HepG2 (cell line): ENCODE results near the gene SS18L1. TPM values are rescaled to one million over a fixed set of nuclear protein-coding genes. Genes with fewer than 3 reads are reported as not detected.
A peak's percentile ranks its signal among the peaks of the same experiment; 100 is the strongest.

Experiments
- ATAC-seq: fragments of 200-7000 bp; cut with Tn5 transposase; 3 replicates; pipeline ENCODE4 v1.9.1; 2020; ENCODE audit warnings: mild to moderate bottlenecking, moderate library complexity
- BruUV-seq: library from RNA; stranded (reverse); fragments of 400-500 nt; replicated peaks from 2 replicates; lab custom pipeline; 2021; lab: Mats Ljungman, UMichigan
- CTCF ChIA-PET: fragments of 300-600 bp; formaldehyde crosslinking; extraction: SDS; loops from one replicate; lab custom pipeline; 2021; ENCODE audit warnings: low total read pairs, inconsistent platforms, low intra/inter-chr PET ratio; lab: Yijun Ruan, JAX
- POLR2A ChIA-PET: fragments of 350-600 bp; sonication (Branson Sonifier 250); formaldehyde crosslinking; loops from one replicate; lab custom pipeline; 2020; ENCODE audit warnings: antibody characterized with exemption, inconsistent platforms; lab: Yijun Ruan, JAX
- DNase-seq: peaks from one replicate; pipeline ENCODE4 v3.0.0-alpha.2; 2015; ENCODE audit warnings: low spot score
- FAIRE-seq: peaks from 3 replicates; lab custom pipeline; 2011; peaks lifted over from hg19 to GRCh38; lab: Jason Lieb, UNC
- H2AFZ ChIP-seq: one replicate; pipeline ENCODE4 v1.6.1; 2011; ENCODE audit warnings: low read length, inconsistent platforms
- H3K27ac ChIP-seq: fragments of 300-600 bp; 3 replicates; pipeline ENCODE4 v1.8.0; 2011; ENCODE audit warnings: mixed run types, mild to moderate bottlenecking, mixed read lengths, low read length, inconsistent platforms; ENCODE audit not compliant: insufficient read depth; ENCODE audit errors: extremely low read length
- H3K27me3 ChIP-seq, 2 experiments: fragments of 200-600 bp in 1 of 2; 2 replicates in 1 of 2; 3 replicates in 1 of 2; pipeline versions ENCODE4 v1.6.0 to v1.8.0; 2011; ENCODE audit warnings: low read length in 2 of 2, mild to moderate bottlenecking in 2 of 2, moderate library complexity in 2 of 2, inconsistent platforms in 1 of 2; ENCODE audit not compliant: insufficient read depth in 2 of 2, control insufficient read depth in 1 of 2
- H3K36me3 ChIP-seq, 2 experiments: fragments of 200-600 bp in 1 of 2; replicated peaks in 1 of 2; 2 replicates in 1 of 2; 3 replicates in 1 of 2; pipeline versions ENCODE4 v1.5.1 to v1.8.0; 2011; ENCODE audit warnings: low read length in 2 of 2, inconsistent platforms in 1 of 2; ENCODE audit not compliant: insufficient read depth in 2 of 2, control insufficient read depth in 1 of 2
- H3K4me1 ChIP-seq: 2 replicates; pipeline ENCODE4 v1.5.1; 2012; ENCODE audit warnings: low read length, inconsistent platforms; ENCODE audit not compliant: insufficient read depth
- H3K4me2 ChIP-seq: 2 replicates; pipeline ENCODE4 v1.6.0; 2011; ENCODE audit warnings: low read depth, low read length, inconsistent platforms
- H3K4me3 ChIP-seq, 3 experiments: fragments of 200-600 bp in 1 of 3; sonication (generic), shearing (Covaris generic) in 1 of 3; replicated peaks in 1 of 3; 2 replicates each; pipeline ENCODE4 v1.5.1; 2011 to 2016; ENCODE audit warnings: low read length in 3 of 3, inconsistent platforms in 2 of 3, low read depth in 2 of 3, mild to moderate bottlenecking in 2 of 3, control low read depth in 1 of 3, mixed read lengths in 1 of 3; ENCODE audit not compliant: insufficient read depth in 1 of 3
- H3K79me2 ChIP-seq: one replicate; pipeline ENCODE4 v1.6.1; 2011; ENCODE audit warnings: low read length, inconsistent platforms; ENCODE audit not compliant: insufficient read depth
- H3K9ac ChIP-seq: 2 replicates; pipeline ENCODE4 v1.6.0; 2011; ENCODE audit warnings: mild to moderate bottlenecking, low read depth, low read length, inconsistent platforms; ENCODE audit not compliant: insufficient read depth
- H3K9me3 ChIP-seq: 2 replicates; pipeline ENCODE4 v1.5.1; 2012; ENCODE audit warnings: mild to moderate bottlenecking, low read length
- H4K20me1 ChIP-seq: 2 replicates; pipeline ENCODE4 v1.6.0; 2011; ENCODE audit warnings: inconsistent platforms, mild to moderate bottlenecking, low read length, moderate library complexity; ENCODE audit not compliant: insufficient read depth
- AGO1 ChIP-seq: fragments of 200-400 bp; formaldehyde crosslinking; IDR thresholded peaks from 2 replicates; pipeline ENCODE4 v1.6.1; 2017; ENCODE audit warnings: mild to moderate bottlenecking, low read depth, low read length, moderate library complexity; ENCODE audit not compliant: poor library complexity, severe bottlenecking
- HIVEP1 ChIP-seq: sonication (generic); formaldehyde crosslinking; IDR thresholded peaks from 2 replicates; pipeline ENCODE4 v1.4.0; 2020; ENCODE audit warnings: mild to moderate bottlenecking, missing genetic modification reagents
- HNRNPLL ChIP-seq: fragments of 200-400 bp; formaldehyde crosslinking; IDR thresholded peaks from 2 replicates; pipeline ENCODE4 v1.6.1; 2017; ENCODE audit warnings: mild to moderate bottlenecking, low read depth, low read length; ENCODE audit not compliant: poor library complexity, severe bottlenecking
- NPAS2 ChIP-seq: sonication (generic); formaldehyde crosslinking; IDR thresholded peaks from 2 replicates; pipeline ENCODE4 v1.8.0; 2022; ENCODE audit warnings: mild to moderate bottlenecking, missing genetic modification reagents, borderline replicate concordance
- NR0B2 ChIP-seq: sonication (generic); formaldehyde crosslinking; IDR thresholded peaks from 2 replicates; pipeline ENCODE4 v1.4.0; 2020; ENCODE audit warnings: mild to moderate bottlenecking, missing genetic modification reagents
- PITX1 ChIP-seq: sonication (generic); formaldehyde crosslinking; IDR thresholded peaks from 2 replicates; pipeline ENCODE4 v1.5.1; 2020; ENCODE audit warnings: mild to moderate bottlenecking, missing genetic modification reagents
- SRSF4 ChIP-seq: fragments of 200-400 bp; formaldehyde crosslinking; IDR thresholded peaks from one replicate; pipeline ENCODE4 v1.6.1; 2018; ENCODE audit warnings: mild to moderate bottlenecking, low read depth, low read length, moderate library complexity; ENCODE audit not compliant: poor library complexity, severe bottlenecking
- ZNF678 ChIP-seq: sonication (generic); formaldehyde crosslinking; IDR thresholded peaks from 2 replicates; pipeline ENCODE4 v1.4.0; 2020; ENCODE audit warnings: mild to moderate bottlenecking, missing genetic modification reagents
- ZNF710 ChIP-seq: sonication (generic); formaldehyde crosslinking; IDR thresholded peaks from 2 replicates; pipeline ENCODE4 v1.5.0; 2020; ENCODE audit warnings: mild to moderate bottlenecking, missing genetic modification reagents, borderline replicate concordance
- ZNF746 ChIP-seq: sonication (generic); formaldehyde crosslinking; IDR thresholded peaks from 2 replicates; pipeline ENCODE4 v1.8.0; 2022; ENCODE audit warnings: mild to moderate bottlenecking, missing genetic modification reagents
- ZNF776 ChIP-seq: sonication (generic); formaldehyde crosslinking; IDR thresholded peaks from 2 replicates; pipeline ENCODE4 v1.4.0; 2020; ENCODE audit warnings: mild to moderate bottlenecking, missing genetic modification reagents
- ZNF850 ChIP-seq: sonication (generic); formaldehyde crosslinking; conservative IDR thresholded peaks from 2 replicates; pipeline ENCODE4 v1.9.0; 2021; ENCODE audit warnings: mild to moderate bottlenecking, missing genetic modification reagents
- WGBS: methylation state at CpG from one replicate; pipeline ENCODE4 v1.1.6; 2017; ENCODE audit warnings: low lambda C conversion rate; 5-methylcytosine and 5-hydroxymethylcytosine counted together
- in situ Hi-C: cut with HindIII; loops from 2 replicates; pipeline ENCODE4 v1.10.0; 2017; ENCODE audit warnings: low pct_unique_long_range_greater_than_20kb; ENCODE audit not compliant: extremely low pct_ligation_motif_present
- intact Hi-C: fragments of 100-400 bp; cut with micrococcal nuclease; formaldehyde crosslinking; loops from one replicate; pipeline ENCODE4 v1.10.0; 2022; ENCODE audit not compliant: unreplicated experiment
- polyA plus RNA-seq, 8 experiments: library from polyadenylated mRNA; depleted of rRNA in 3 of 8; stranded (reverse) in 7 of 8; unstranded in 1 of 8; fragments of >200 nt; fragmentation: Illumina TruSeq in 4 of 8; extraction: Trizol in 4 of 8; gene quantifications; 2 replicates each; pipeline versions ENCODE4 v1.2.1 to v1.2.3, GENCODE V29; 2011 to 2016; ENCODE audit warnings: low read depth in 4 of 8, missing spikeins in 1 of 8, mixed read lengths in 1 of 8; ENCODE audit not compliant: insufficient read depth in 1 of 8
- total RNA-seq, 5 experiments: library from RNA; depleted of rRNA; stranded (reverse); fragments of >200 nt; fragmentation: Illumina TruSeq; extraction: Trizol; gene quantifications; 2 replicates each; pipeline ENCODE4 v1.2.3, GENCODE V29; 2016; ENCODE audit warnings: low read depth in 1 of 5

SS18L1 gene
- total and polyA plus RNA-seq, 2 of the 13 experiments (the other 11 are each of a cell fraction or from before 2014, with no cell fraction given), result 17.8 to 27.6 TPM

- 0 out of 2 replicates have a peak, but pooled peaks have one; percentile 7 for TF ChIP-seq PITX1 (CRISPR knock-in tag)
- TF ChIP-seq NPAS2 (CRISPR knock-in tag), result no peak
- TF ChIP-seq ZNF710 (CRISPR knock-in tag), result 0 out of 2 replicates have a peak, but pooled peaks have one; percentile 17
- peak; percentile 48; the same call in 1 of the 2 replicates for TF ChIP-seq NR0B2 (CRISPR knock-in tag)
- TF ChIP-seq ZNF678 (CRISPR knock-in tag), result peak; percentile 20; the same call in 1 of the 2 replicates
- no peak for TF ChIP-seq ZNF746 (CRISPR knock-in tag)
- peak; percentile 19 for TF ChIP-seq AGO1
- no peak for TF ChIP-seq SRSF4
- TF ChIP-seq HIVEP1 (CRISPR knock-in tag), result 0 out of 2 replicates have a peak, but pooled peaks have one; percentile 11
- 0 out of 2 replicates have a peak, but pooled peaks have one; percentile 51 for TF ChIP-seq ZNF776 (CRISPR knock-in tag)
- no peak for TF ChIP-seq ZNF850 (CRISPR knock-in tag)
- peak; percentile 17 for TF ChIP-seq HNRNPLL
- POLR2A ChIA-PET, result no interaction called here
- Histone ChIP-seq H3K27ac (no peak overlapping the region), H3K4me2 (peak overlapping the region; percentile 51; the same call in 1 of the 2 replicates), H3K27me3 (peaks cover 44 to 79% of the 10 kb centered on the region in 2 experiments), H3K4me1 (peaks cover 21% of the 10 kb centered on the region), H3K79me2 (no peaks in the 10 kb centered on the region), H3K4me3 (peak overlapping the region in 1 of 3 experiments; percentile 39; a peak in 1 of 6 replicates), H4K20me1 (peaks cover 11% of the 10 kb centered on the region; the same call in 1 of the 2 replicates), H3K9me3 (no peaks in the 10 kb centered on the region), H3K9ac (no peak overlapping the region), H2AFZ (no peak overlapping the region), H3K36me3 (no peaks in the 10 kb centered on the region)
- no TSS peak for BruUV-seq
- DNase-seq, result no peak
- ATAC-seq, result no peak
- no peak for FAIRE-seq
- in situ Hi-C loops (no loop called here), intact Hi-C loops (no loop called here)
- CTCF ChIA-PET, result no interaction called here
- WGBS, result 34% methylated on average over 19 of the region's 24 CpGs
Measured at GRCh38 chr20:62226707-62227590, 83.4 kb downstream of the SS18L1 start.
